Activated naive CD4-positive, alpha-beta T cell treated with anti-CD3 and anti-CD28 coated beads, Interleukin-2, amount 50 U/mL, for 16 hours (primary cell): ENCODE results near the gene MAP3K8.

Source experiments
- DNase-seq: peaks from one replicate; pipeline ENCODE4 v3.0.0-alpha.2; 2020

Gene MAP3K8

GRCh38 chr10:30493609-30494530 is 59.9 kb downstream of the MAP3K8 start:
- DNase-seq: no peak

- no peak for DNase-seq
These were observed 60.6 kb downstream of the MAP3K8 start for GRCh38 chr10:30494558-30494957.

DNA sequence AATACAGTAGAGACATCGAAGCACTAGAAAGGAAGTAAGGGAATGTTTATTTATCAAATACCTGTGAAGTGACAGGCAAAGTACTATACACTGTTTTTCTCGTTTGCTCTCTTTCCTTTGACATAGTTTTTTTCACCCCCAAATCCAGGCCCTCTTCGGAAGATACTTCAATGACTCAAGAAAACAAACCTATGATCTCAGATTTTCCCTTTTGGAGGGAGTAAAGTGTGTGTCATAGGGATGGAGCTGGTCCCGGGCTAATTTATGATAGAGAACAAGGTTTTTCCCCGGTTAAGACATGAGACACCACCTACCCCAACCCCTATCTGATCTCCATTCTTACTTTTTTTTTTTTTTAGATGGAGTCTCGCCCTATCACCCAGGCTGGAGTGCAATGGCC is 61.7 kb downstream of the MAP3K8 start:
- DNase-seq: no peak

DNA sequence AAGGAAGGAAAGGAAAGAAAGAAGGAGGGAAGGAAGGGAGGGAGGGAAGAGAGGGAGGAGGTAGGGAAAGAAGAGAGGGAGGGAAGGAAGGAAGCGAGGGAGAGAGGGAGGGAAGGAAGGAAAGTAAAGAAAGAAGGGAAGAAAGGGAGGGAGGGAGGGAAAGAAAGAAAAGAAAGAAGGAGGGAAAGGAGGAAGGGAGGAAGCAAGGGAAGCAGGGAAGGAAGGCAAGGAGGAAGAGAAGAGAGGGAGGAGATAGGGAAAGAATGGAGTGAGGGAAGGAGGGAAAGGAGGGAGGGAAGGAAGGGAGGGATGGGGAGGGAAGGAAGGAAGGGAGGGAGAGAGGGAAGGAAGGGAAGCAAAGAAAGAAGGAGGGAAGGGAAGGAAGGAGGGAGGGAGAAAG is 65.8 kb downstream of the MAP3K8 start:
- no peak for DNase-seq

- no peak for DNase-seq
These were observed 66.5 kb downstream of the MAP3K8 start for GRCh38 chr10:30500534-30500933.

GRCh38 chr10:30500963-30501504 is 67.0 kb downstream of the MAP3K8 start:
- DNase-seq: no peak

DNA sequence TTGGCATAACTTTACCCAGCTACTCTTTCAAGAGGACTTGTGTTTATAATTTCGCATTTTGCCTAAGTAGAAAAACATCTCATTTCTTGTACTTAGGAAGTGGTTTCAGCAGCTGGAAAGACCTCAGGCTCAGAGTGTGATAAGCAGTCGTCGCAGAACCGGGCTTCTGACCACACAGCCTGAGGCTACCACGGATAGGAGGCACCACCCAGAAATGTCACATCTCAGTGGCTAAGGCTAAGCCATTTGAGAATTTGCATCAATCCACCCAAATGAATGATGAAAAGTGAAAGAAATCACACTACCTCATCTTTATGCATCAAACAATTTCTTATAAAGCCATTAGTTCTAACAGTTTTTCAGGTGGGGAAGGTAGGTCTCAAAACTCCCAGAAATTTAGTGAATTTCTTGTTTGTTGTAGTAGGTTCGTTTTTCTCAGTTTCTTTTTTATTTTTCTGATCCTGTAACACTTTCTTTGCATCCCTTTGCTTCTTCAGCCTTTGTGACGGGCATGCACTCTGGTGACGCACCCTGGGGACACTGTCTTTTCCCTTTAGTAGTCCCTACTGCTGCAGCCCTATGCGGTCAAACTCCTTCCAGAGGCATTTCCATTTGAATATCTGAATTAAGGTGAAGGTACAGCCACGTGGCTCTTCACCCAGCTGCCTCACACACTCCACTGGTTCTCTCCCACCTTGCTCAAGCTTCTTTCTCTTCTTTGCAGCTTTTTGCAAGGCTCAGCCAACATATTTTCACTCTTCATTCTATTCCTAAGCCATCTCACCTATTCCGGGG is 68.5 kb downstream of the MAP3K8 start:
- no peak for DNase-seq

GRCh38 chr10:30503700-30504266 is 69.8 kb downstream of the MAP3K8 start:
- DNase-seq: no peak

DNA sequence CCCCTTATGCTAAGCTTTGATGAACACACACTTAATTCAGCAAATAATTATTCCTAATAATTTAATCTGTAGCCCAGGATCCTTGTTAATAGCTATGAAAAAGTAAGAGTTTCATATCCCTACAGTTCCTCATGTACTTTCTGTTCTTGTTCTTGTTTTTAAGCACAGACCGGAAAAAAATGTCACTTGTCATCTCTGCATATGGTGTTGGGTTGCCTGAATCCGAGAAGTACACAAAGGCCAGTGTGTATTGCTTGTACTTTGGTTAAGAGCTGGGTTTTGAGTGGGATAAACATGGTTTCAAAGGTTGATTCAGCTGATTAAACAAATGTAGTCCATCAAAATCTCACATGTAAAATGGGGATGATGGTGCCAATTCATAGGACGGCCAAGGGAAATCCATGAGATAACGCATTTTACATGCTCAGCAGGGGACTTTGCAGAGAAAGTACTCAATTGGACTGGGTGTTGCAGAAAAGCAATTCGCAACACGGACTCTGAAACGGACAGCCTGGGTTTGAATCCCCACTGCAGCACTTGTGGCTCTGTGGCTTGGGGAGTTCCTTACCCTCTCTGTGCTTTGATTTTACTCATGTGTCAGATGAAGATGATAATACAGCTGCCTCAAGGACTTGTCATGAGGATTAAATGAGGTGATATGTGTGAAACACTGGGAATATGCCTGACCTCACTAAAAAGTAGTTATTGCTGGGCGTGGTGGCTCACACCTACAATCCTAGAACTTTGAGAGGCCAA is 71.7 kb downstream of the MAP3K8 start:
- DNase-seq: no peak

DNA sequence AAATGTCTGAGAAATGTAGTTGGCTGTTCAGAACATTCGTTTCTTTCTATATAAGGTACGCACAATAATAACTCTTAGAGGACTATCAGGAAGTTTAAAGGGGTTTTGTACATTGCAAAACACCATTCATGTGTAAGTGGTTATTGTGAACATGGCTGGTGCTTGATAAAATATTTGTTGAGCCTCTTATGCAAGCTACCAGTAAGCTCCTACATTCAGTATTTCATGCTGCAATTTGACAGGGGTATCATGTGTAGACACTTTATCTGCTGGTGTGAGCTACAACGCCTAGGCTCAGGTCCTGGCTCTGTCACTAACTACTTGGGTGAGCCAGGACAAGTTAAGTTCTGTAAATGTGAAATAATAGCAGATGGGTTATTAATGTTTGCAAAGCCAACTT is 75.5 kb downstream of the MAP3K8 start:
- DNase-seq: no peak

DNA sequence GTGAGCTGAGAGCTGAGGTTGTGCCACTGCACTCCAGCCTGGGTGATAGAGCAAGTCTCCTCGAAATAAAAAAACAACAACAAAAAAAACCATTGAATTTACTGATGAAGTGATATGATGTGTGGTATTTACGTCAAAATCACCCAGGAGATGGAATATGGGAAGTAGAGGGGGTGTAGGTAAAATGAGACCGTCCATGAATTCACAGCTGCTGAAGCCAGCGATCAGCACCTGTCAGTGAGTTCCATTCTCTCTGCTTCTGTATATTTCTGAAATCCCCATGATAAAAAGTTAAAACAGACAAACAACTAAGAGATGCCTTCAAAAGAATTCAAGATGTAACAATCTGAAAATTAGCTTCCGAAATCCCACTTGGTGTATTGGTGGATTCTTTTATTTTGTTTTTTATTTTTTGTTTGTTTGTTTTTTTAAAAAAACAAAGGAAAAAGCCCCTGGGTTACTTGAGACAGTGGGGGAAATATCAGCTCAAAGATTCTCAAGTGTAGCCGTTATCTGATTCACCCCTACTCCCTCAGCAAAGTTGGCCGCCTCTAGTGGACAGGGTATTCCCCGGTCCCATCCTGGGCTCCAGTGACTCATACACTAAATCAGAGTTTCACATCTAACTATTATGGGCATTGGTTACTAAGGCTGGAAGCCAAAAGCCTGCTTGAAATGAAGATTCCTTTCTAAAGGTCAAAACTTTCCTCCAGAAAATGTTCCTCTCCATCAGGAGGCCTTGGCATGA is 76.4 kb downstream of the MAP3K8 start:
- DNase-seq: no peak

DNA sequence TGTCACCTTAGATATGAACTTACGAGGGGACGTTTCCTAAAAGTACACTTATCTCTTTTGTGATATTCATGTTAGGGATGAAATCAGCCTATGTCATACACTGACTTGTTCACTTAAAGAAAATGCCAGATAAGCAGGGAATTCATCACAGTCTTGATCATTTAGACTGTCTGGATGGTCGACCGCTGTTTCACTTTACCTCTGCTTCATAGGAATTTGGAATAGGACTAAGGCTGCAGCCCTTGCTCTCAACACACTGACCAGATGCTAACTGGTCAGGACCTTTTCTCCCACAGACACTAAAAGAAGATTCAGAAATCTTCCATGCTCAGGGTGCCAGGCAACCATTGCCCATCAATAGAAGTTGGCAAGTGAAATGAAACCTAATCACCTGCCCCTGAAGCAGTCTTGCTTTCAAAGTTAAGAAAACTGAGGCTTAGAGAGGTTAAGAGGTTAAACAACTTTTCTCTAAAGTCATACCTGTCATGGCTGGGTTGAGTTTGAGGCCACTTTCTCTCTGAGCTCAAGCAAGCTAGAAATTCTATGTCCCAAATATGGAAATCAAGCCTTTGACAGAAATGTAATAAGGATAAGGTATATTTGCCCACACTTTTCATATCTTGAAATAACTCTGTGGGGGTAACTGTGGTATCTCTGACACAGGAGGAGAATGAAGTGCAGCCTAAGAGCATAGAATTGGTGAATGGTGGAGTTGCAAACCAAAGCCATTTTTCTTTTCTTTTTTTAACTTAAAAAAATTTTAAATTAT is 77.1 kb downstream of the MAP3K8 start:
- DNase-seq: no peak
